HG03135 (cell line): Measurements from ENCODE around the gene RARB.

ENCODE experiments used
- ATAC-seq: cut with Tn5 transposase; IDR thresholded peaks from one replicate; pipeline ENCODE4 v1.9.1; 2021; ENCODE audit warnings: mild to moderate bottlenecking, moderate library complexity; ENCODE audit not compliant: unreplicated experiment

Gene RARB

GRCh38 chr3:25589783-25590258 is 161.8 kb downstream of the RARB start:
- no peak for ATAC-seq

GRCh38 chr3:25592510-25592968 is 164.5 kb downstream of the RARB start:
- no peak for ATAC-seq

DNA sequence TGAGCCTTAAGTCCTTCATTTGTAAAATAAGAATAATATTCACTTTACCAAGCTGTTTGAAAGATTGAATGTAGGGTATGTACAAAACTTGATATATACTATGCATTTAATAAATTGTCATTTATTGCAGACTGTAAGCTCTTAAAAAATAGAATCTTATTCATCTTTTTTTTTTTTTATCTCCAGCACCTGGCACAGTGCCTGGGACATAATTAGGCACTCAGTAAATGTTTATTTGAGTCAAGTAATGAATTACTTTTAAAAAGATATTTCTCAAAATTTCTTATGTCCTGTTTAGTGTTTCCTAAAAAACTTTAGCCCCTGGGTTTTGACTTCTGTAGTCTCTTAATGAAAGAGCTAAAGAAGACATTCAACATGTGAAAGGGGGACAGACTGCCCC is 164.9 kb downstream of the RARB start:
- no peak for ATAC-seq

- peak; percentile 48 for ATAC-seq
These were observed 166.0 kb downstream of the RARB start for GRCh38 chr3:25594007-25594502.

GRCh38 chr3:25597535-25598101 is 169.6 kb downstream of the RARB start:
- ATAC-seq, result no peak

- no peak for ATAC-seq
These were observed 175.6 kb downstream of the RARB start for GRCh38 chr3:25603703-25604102.

- no peak for ATAC-seq
These were observed 176.2 kb downstream of the RARB start for GRCh38 chr3:25604107-25604805.

DNA sequence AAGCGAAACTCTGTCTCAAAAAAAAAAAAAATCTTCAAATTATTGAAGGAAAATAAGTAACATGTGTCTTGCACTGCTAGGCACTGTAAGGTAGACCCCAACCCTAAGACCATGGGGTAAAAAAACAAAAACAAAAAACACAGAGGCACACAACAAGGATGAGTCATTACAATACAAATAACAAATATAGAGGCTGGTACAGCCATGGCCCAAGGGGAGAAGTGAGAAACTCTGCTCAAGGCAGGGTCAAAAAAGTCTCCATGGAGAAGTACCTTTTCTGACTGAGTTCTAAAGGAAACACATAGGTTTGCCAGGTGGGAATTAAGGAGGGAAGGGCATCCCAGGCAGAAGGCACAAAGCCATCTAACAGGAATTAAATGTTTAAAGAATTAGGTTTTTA is 182.1 kb downstream of the RARB start:
- no peak for ATAC-seq

DNA sequence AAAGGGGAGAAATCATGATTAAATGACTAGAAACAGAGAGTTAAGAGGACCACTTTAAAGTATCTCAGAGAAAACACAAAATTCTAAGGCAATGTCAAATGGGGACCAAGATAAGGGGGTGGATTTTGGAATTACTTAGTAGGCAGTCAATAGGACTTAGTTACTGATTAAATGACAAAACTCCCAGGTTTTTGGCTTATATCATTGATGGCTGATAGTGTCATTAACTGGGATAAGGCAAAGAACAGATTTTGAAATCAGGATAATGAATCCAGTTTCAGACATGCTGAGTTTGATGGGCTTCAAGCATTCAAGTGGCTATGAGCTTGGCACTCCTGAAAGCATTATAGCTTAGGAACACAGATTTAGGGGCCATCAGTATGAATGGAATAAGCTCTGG is 182.7 kb downstream of the RARB start:
- no peak for ATAC-seq

DNA sequence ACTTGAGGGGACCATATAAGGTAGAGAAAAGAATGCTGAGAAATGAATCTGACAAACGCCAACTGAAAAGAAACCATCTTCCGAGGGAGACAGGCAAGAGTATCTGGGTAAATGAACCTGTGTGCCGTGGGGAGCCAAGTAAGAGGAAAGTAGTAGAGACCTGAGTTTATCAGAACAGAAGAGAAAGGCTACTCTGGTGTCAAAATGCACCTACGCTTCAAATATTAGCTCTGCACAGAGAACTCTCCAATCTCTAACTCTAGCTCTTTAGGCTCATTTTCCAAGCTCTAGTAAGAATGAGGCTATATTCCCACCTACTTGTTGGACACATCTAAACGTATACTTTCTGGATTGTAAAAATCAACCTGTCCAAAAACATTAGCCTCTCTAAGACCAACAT is 183.1 kb downstream of the RARB start:
- ATAC-seq, result no peak

DNA sequence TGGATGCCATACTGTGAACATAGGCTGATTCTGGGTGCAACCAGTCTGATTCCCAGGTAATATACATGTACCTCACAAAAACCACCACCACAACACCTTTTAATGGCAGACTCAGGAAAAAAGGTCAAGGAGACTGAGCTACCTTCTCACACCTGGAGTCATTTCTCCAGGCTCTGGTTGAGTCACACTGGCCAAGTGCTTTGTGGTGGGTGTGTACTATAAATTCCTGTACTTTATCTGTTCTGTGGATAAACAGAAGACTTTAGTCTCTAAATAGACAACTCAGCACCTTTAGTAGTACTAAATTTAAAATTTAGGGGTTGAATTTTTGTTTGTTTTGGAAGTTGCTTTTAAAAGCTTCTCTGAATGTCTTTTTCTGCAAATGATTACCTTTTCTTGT is 190.0 kb downstream of the RARB start:
- ATAC-seq, result no peak

- no peak for ATAC-seq
These were observed 191.3 kb downstream of the RARB start for GRCh38 chr3:25619382-25619781.

DNA sequence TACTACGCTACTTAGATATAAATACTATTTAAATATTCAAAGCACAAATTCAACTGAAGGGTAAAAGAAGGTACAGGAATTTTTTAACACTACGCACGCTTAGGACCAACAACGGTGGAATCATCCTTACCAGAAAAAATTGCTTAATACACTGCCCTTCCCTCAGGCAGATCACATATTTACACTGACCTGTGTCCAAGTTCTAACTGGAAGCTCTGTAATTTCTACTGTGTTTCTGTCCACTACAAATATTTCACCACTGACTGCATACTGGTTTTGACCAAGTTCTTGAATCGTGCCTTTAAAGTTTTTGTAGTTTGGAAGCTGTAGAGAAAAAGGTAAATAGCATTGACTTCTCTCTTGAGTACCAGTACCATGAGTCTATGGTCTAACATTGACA is 192.4 kb downstream of the RARB start:
- no peak for ATAC-seq

DNA sequence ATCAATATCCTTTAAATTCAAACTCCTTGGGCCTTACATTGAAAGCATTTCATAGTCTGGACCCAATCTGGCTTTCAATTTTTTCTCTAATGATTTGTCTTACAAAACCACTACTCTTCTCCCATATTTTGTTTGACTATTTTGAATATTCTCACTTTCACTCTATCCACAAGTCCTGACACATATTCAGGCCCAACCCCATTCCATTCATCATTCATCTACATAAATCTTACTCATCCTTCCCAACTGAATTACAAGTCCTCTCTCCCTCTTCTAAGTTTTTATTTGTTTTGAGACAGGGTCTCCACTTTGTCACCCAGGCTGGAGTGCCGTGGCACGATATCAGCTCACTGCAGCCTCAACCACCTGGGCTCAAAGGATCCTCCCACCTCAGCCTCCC is 193.0 kb downstream of the RARB start:
- no peak for ATAC-seq

DNA sequence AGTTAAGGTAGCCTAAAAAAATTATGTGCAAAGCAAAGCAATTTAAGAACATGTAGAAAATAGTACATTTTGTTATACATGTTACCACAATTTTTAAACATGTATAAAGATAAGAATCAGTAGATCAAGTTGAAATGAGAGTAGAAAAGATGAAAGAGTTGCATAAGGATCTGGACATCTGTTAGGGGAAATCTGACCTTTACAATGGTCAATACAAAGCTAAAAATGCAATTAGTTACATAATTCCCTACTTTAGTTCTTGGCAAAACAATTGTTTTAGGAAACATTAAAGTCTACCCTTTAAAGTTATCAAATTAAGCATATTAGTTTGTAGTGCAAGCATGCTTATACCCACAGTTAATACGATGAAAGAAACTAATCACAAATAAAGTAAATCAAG is 203.9 kb downstream of the RARB start:
- ATAC-seq, result no peak

DNA sequence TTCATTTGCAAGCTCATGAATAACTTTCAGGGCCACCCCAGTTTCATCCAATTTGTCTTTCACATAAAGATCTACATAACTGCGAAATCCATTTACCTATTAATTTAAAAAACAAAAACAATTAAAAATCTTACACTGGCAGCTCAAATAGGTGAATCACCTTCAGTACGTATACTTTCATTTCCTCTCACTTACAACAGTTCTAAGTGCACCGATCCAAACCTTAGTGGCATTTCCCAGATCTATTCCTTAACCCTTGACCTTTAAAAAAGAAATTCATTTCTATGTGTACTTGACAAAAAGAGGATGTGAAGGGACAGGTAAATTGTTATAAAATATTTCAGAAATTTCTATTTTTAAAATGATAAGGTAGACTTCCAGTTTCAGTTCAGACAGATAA is 205.9 kb downstream of the RARB start:
- ATAC-seq, result no peak

- no peak for ATAC-seq
These were observed 207.0 kb downstream of the RARB start for GRCh38 chr3:25635038-25635437.
